Keratinocyte (primary cell): ENCODE measurements around the gene ATXN2. TPM values are rescaled to one million over a fixed set of nuclear protein-coding genes. Genes with fewer than 3 reads are reported as not detected.

Experiments
- DNase-seq: peaks from one replicate; pipeline ENCODE4 v3.0.0-alpha.2; 2011; ENCODE audit warnings: low read depth, missing footprints, low spot score
- FAIRE-seq: peaks from 2 replicates; lab custom pipeline; 2011; peaks lifted over from hg19 to GRCh38; lab: Jason Lieb, UNC
- H2AFZ ChIP-seq: 2 replicates; pipeline ENCODE4 v1.6.0; 2012; ENCODE audit warnings: low read length, control low read depth, inconsistent platforms; ENCODE audit not compliant: control insufficient read depth
- H3K27ac ChIP-seq: 2 replicates; pipeline ENCODE4 v1.5.1; 2011; ENCODE audit warnings: low read length; ENCODE audit not compliant: control insufficient read depth, insufficient read depth
- H3K27me3 ChIP-seq: 3 replicates; pipeline ENCODE4 v1.6.0; 2011; ENCODE audit warnings: low read length; ENCODE audit not compliant: control insufficient read depth, insufficient read depth; ENCODE audit errors: extremely low read depth
- H3K36me3 ChIP-seq, 2 experiments: 2 replicates in 1 of 2; 3 replicates in 1 of 2; pipeline ENCODE4 v1.5.1; 2011; ENCODE audit warnings: low read length in 2 of 2, mild to moderate bottlenecking in 1 of 2; ENCODE audit not compliant: control insufficient read depth in 2 of 2, insufficient read depth in 2 of 2; ENCODE audit errors: extremely low read depth in 1 of 2
- H3K4me1 ChIP-seq: 3 replicates; pipeline ENCODE4 v1.5.1; 2011; ENCODE audit warnings: low read length; ENCODE audit not compliant: control insufficient read depth, insufficient read depth; ENCODE audit errors: extremely low read depth
- H3K4me2 ChIP-seq: 3 replicates; pipeline ENCODE4 v1.6.0; 2011; ENCODE audit warnings: low read depth, low read length; ENCODE audit not compliant: control insufficient read depth, insufficient read depth; ENCODE audit errors: extremely low read depth
- H3K4me3 ChIP-seq, 3 experiments: fragments of 200-600 bp in 1 of 3; sonication (generic) in 1 of 3; 2 replicates in 2 of 3; 3 replicates in 1 of 3; pipeline ENCODE4 v1.5.1; 2011 to 2016; ENCODE audit warnings: low read length in 3 of 3, mild to moderate bottlenecking in 3 of 3, control low read depth in 2 of 3, inconsistent platforms in 1 of 3, low read depth in 1 of 3, mixed read lengths in 1 of 3, mixed run types in 1 of 3, moderate library complexity in 1 of 3; ENCODE audit not compliant: control insufficient read depth in 2 of 3, insufficient read depth in 2 of 3; ENCODE audit errors: extremely low read depth in 1 of 3
- H3K79me2 ChIP-seq: 2 replicates; pipeline ENCODE4 v1.6.0; 2012; ENCODE audit warnings: low read length; ENCODE audit not compliant: control insufficient read depth, insufficient read depth
- H3K9ac ChIP-seq: 3 replicates; pipeline ENCODE4 v1.6.0; 2011; ENCODE audit warnings: low read length; ENCODE audit not compliant: control insufficient read depth, insufficient read depth; ENCODE audit errors: extremely low read depth
- H3K9me1 ChIP-seq: 3 replicates; pipeline ENCODE4 v1.6.0; 2011; ENCODE audit warnings: low read length; ENCODE audit not compliant: control insufficient read depth, insufficient read depth; ENCODE audit errors: extremely low read depth
- H3K9me3 ChIP-seq: 2 replicates; pipeline ENCODE4 v1.5.1; 2012; ENCODE audit warnings: low read depth, low read length; ENCODE audit not compliant: control insufficient read depth
- H4K20me1 ChIP-seq: 3 replicates; pipeline ENCODE4 v1.6.0; 2011; ENCODE audit warnings: low read length; ENCODE audit not compliant: control insufficient read depth, insufficient read depth; ENCODE audit errors: extremely low read depth
- CTCF ChIP-seq, 3 experiments: IDR thresholded peaks in 1 of 3; conservative IDR thresholded peaks in 1 of 3; optimal IDR thresholded peaks in 1 of 3; 2 replicates in 2 of 3; 3 replicates in 1 of 3; pipeline versions ENCODE3 to v1.5.1; 2011; ENCODE audit warnings: low read length in 3 of 3, mild to moderate bottlenecking in 3 of 3, moderate library complexity in 2 of 3, control low read depth in 1 of 3, inconsistent platforms in 1 of 3; ENCODE audit not compliant: insufficient read depth in 2 of 3; ENCODE audit errors: extremely low read depth in 1 of 3
- EZH2 ChIP-seq: IDR thresholded peaks from one replicate; pipeline ENCODE4 v1.6.1; 2012; ENCODE audit warnings: inconsistent platforms, mild to moderate bottlenecking, low read length, moderate library complexity
- dilution Hi-C: fragments of 300-500 bp; cut with MboI; formaldehyde crosslinking; loops from one replicate; pipeline ENCODE4 v1.7.0; 2020; ENCODE audit warnings: low sequenced_read_pairs; ENCODE audit not compliant: extremely low pct_ligation_motif_present
- polyA plus RNA-seq, 5 experiments: library from polyadenylated mRNA; depleted of rRNA in 3 of 5; stranded (reverse) in 3 of 5; stranded (forward) in 1 of 5; unstranded in 1 of 5; fragments of >200 nt; gene quantifications; 1 replicate in 1 of 5; 2 replicates in 3 of 5; 3 replicates in 1 of 5; pipeline versions ENCODE4 v1.2.1 to v1.2.3, GENCODE V29; 2011 to 2012; ENCODE audit warnings: missing spikeins in 2 of 5, low read depth in 1 of 5, low replicate concordance in 1 of 5

The ATXN2 gene
- polyA plus RNA-seq, 1 donor (not counting 4 experiments of a cell fraction or from before 2014, with no cell fraction given): 19.6 TPM

GRCh38 chr12:111582133-111582747, 16.9 kb downstream of the ATXN2 start:
- peaks cover 9% of the 10 kb centered on the region for H3K4me1 ChIP-seq
- peaks cover 3% of the 10 kb centered on the region for H4K20me1 ChIP-seq

GRCh38 chr12:111581434-111582132, 17.5 kb downstream of the ATXN2 start:
- H3K27me3 ChIP-seq: no peaks in the 10 kb centered on the region
- no peak overlapping the region for H3K9ac ChIP-seq
- peaks cover 91% of the 10 kb centered on the region for H3K79me2 ChIP-seq
- H3K36me3 ChIP-seq: peaks cover 0 to 2% of the 10 kb centered on the region in 2 experiments
- H3K4me3 ChIP-seq: no peak overlapping the region
- peaks cover 2% of the 10 kb centered on the region for H3K9me1 ChIP-seq
- no peak overlapping the region for H2AFZ ChIP-seq
- FAIRE-seq: no peak
- H4K20me1 ChIP-seq: peaks cover 3% of the 10 kb centered on the region
- no peak overlapping the region for H3K27ac ChIP-seq
- no peak overlapping the region for H3K4me2 ChIP-seq
- H3K9me3 ChIP-seq: no peaks in the 10 kb centered on the region
- dilution Hi-C loops: no loop called here
- no peak for DNase-seq
- TF ChIP-seq EZH2 (no peak), CTCF (optimal IDR thresholded peaks at IDR 0.05 in 1 of 3, IDR thresholded peaks at IDR 0.05 in 1 of 3, conservative IDR thresholded peaks at IDR 0.05 in 1 of 3; ENCODE audit: extremely low read depth in 1 of 3, insufficient read depth in 2 of 3, low read length in 3 of 3) (no peak)
- H3K4me1 ChIP-seq: peaks cover 9% of the 10 kb centered on the region

More at GRCh38 chr12:111582133-111582747, 16.9 kb downstream of the ATXN2 start:
- Histone ChIP-seq H3K79me2 (peaks cover 94% of the 10 kb centered on the region), H3K27ac (no peak overlapping the region), H3K27me3 (no peaks in the 10 kb centered on the region), H3K4me2 (no peak overlapping the region), H3K9me1 (peaks cover 2% of the 10 kb centered on the region), H3K9ac (no peak overlapping the region), H2AFZ (no peak overlapping the region), H3K9me3 (no peaks in the 10 kb centered on the region), H3K36me3 (peaks cover 0 to 2% of the 10 kb centered on the region in 2 experiments), H3K4me3 (no peak overlapping the region)
- dilution Hi-C loops: no loop called here
- FAIRE-seq: no peak
- no peak for TF ChIP-seq EZH2
- TF ChIP-seq CTCF (optimal IDR thresholded peaks at IDR 0.05 in 1 of 3, IDR thresholded peaks at IDR 0.05 in 1 of 3, conservative IDR thresholded peaks at IDR 0.05 in 1 of 3; ENCODE audit: extremely low read depth in 1 of 3, insufficient read depth in 2 of 3, low read length in 3 of 3): no peak
- DNase-seq: no peak
